Memory B cell (primary cell): ENCODE measurements around the gene PODXL2.

Experiments
- ATAC-seq: fragments of 150-1000 bp; cut with Tn5 transposase; 2 replicates; pipeline ENCODE4 v1.10.0; 2021; ENCODE audit warnings: low read depth, mild to moderate bottlenecking, moderate library complexity
- DNase-seq, 2 donors: peaks; one replicate each; pipeline ENCODE4 v3.0.0; 2022; ENCODE audit warnings: low spot score in 2 of 2
- H3K27ac Mint-ChIP-seq: one replicate; pipeline ENCODE4 v1.8.0; 2022; ENCODE audit warnings: mild to moderate bottlenecking, moderate library complexity, mixed read lengths
- H3K27me3 Mint-ChIP-seq: one replicate; pipeline ENCODE4 v1.8.0; 2022; ENCODE audit warnings: mixed read lengths
- H3K36me3 Mint-ChIP-seq: one replicate; pipeline ENCODE4 v1.8.0; 2022; ENCODE audit warnings: mild to moderate bottlenecking, mixed read lengths
- H3K4me1 Mint-ChIP-seq: one replicate; pipeline ENCODE4 v1.8.0; 2022; ENCODE audit warnings: mixed read lengths
- H3K4me3 Mint-ChIP-seq: one replicate; pipeline ENCODE4 v1.8.0; 2022; ENCODE audit warnings: mild to moderate bottlenecking, moderate library complexity, mixed read lengths
- H3K9me3 Mint-ChIP-seq: one replicate; pipeline ENCODE4 v1.8.0; 2022; ENCODE audit warnings: mixed read lengths

PODXL2 gene

DNA sequence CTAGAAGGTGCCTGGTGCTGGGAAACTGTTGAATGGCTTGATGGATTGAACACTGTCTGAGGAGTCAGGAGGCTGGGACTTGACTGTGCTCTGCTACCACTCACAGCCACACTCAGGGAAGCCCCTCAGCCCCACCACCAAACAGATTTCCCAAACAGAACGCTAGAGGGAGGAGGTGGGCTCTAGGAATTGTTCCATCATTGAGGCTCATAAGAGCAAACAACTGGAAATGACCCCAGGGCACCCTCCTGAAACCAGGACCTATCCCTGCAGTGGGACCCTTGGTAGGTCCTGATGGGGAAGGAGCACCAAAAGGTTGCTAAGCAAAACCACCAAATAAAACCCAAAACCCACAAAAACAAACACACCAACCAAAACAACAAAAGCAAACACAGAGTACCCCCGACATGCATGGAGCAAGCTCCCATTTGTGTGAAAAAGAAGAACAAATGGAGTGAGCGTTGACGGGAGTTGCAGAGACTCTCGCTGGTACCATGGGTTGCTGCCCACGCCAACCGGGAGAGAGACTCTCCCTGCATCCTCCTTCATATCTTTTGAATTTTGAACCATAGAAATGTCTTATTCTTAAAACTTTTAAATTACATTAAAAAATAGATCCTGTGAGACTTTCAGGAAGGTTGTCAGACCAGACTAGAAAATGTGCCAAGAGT lies 89.4 kb downstream of the PODXL2 start:
- Mint-ChIP-seq H3K36me3 (no peaks in the 10 kb centered on the region), H3K9me3 (no peaks in the 10 kb centered on the region), H3K4me1 (no peaks in the 10 kb centered on the region), H3K4me3 (no peak overlapping the region), H3K27ac (no peak overlapping the region), H3K27me3 (no peaks in the 10 kb centered on the region)
- DNase-seq (no peak), ATAC-seq (no peak)

DNA sequence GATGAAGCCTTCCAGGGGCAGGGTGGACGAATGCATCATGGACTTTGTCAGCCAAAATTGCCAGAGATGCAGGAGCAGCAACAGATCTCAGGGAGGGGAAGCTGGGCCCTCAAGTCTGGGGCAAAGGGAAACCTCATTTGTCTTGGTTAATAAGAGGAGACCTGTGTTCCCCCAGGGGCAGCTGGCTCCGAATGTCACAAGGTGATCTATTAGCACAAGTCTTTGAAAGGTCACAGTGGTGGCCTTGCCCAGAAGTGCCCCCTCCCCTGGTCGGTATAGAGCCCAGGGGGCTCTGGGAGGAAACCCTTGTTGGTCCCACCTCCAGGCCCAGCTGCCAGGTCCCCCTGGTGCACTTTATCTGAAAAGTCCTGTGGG lies 89.9 kb downstream of the PODXL2 start:
- ATAC-seq (no peak), DNase-seq (no peak)
- no peaks in the 10 kb centered on the region for H3K4me1 Mint-ChIP-seq
- H3K4me3 Mint-ChIP-seq: no peak overlapping the region
- H3K27ac Mint-ChIP-seq: no peak overlapping the region
- no peaks in the 10 kb centered on the region for H3K36me3 Mint-ChIP-seq
- no peaks in the 10 kb centered on the region for H3K27me3 Mint-ChIP-seq
- H3K9me3 Mint-ChIP-seq: no peaks in the 10 kb centered on the region

DNA sequence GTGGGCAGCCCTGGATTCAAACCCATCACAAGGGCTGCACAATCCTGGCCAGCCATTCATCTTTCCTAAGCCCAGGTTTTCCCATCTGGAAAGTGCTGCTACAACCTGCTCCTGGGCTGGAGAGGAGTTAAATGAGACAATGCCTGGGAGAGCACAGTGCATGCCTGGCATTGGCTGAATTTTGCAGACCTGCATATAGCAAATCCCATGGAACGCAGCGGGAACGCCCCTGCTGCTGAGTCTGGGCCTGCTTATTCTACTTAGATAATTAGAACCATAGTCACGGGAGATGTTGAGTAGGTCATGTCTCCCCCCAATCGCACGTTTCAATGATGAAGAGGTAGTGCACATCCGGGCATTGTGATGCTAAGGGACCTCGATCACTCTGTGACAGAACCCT lies 90.4 kb downstream of the PODXL2 start:
- Mint-ChIP-seq H3K4me3 (no peak overlapping the region), H3K27ac (no peak overlapping the region), H3K9me3 (peaks cover 2% of the 10 kb centered on the region), H3K27me3 (no peaks in the 10 kb centered on the region), H3K36me3 (no peaks in the 10 kb centered on the region), H3K4me1 (no peaks in the 10 kb centered on the region)
- DNase-seq (no peak), ATAC-seq (no peak)

DNA sequence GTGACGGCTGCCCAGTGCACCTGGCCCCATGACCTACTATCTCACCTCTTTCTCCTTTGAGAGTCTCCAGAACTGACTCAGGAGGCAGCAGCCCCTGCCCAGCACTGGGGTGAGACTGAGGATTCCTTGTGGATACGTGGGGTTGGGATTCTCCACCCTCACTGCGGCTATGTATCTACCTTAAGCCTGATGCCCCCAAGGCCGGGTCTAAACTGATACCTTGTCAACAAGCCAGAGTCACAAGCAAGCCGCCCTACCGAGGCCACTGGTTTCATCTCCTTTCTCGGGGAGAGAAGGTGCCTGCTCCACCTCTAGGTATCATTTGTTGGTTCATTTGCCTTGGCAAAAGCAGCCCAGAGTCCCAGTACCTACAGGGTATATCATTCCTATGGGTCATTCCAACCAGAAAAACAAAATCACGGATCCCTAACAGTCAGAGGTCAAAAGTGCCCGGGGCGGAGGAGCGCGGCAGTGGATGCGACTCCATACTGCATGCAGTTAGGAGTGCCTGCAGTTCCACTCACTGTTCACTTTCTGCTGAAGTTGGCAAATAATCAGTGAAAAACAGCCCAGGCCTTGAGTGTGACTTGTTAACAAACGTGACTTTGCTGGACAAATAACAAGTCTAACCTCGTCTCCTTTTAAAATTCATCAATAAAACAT lies 91.3 kb downstream of the PODXL2 start:
- H3K4me1 Mint-ChIP-seq: no peaks in the 10 kb centered on the region
- no peak for DNase-seq

DNA sequence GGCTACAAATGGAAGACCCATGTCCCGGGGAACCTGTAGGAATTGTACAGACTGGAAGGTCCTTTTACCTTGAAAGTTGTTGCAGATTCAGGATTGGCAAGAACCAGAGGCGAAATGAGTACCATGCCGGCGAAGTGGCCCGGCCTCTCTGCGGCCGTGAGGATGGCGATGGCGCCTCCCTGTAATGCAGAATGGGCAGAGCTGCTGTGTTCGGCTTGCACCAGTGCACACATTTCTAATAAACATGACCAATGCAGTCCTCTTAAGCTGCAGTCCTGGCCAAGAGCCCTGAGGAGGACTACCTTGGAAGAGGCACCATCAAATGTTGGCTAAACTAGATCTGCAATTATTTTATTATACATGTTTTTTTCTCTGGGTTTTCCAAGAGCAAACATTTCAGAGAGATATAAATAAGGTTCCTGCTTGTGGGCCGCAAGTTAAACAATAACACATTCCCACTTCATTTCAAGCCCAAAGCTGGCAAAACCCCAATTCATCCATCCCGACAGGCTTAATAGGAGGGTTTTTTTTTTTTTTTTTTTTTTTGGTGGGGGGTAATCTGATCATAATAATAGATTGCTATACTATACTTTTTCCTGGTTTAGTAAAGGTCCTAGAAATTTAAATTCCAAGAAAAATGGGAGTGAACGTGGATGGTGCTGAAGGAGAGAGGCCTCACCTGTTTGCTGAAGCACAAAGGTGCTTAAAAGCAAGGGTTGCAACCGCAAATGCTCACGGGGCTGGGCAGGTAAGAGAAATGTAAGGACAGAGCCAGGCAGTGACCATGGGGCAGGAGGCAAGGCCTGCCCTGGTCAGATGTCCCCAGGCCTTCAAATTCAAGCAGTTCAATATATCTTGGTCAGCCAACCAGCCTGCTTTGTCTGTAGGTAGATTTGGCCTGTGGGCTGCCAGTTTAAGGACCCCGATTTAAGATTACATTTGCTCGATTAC lies 92.3 kb downstream of the PODXL2 start:
- DNase-seq (no peak), ATAC-seq (no peak)
- Mint-ChIP-seq H3K27me3 (no peaks in the 10 kb centered on the region), H3K9me3 (peaks cover 2% of the 10 kb centered on the region), H3K4me1 (peaks cover 4% of the 10 kb centered on the region), H3K4me3 (no peak overlapping the region), H3K27ac (no peak overlapping the region), H3K36me3 (peaks cover 2% of the 10 kb centered on the region)

More for the DNA sequence above, 91.3 kb downstream of the PODXL2 start:
- no peaks in the 10 kb centered on the region for H3K27me3 Mint-ChIP-seq
- H3K9me3 Mint-ChIP-seq: peaks cover 2% of the 10 kb centered on the region
- ATAC-seq: no peak
- H3K4me3 Mint-ChIP-seq: no peak overlapping the region
- H3K36me3 Mint-ChIP-seq: peaks cover 2% of the 10 kb centered on the region
- no peak overlapping the region for H3K27ac Mint-ChIP-seq

DNA sequence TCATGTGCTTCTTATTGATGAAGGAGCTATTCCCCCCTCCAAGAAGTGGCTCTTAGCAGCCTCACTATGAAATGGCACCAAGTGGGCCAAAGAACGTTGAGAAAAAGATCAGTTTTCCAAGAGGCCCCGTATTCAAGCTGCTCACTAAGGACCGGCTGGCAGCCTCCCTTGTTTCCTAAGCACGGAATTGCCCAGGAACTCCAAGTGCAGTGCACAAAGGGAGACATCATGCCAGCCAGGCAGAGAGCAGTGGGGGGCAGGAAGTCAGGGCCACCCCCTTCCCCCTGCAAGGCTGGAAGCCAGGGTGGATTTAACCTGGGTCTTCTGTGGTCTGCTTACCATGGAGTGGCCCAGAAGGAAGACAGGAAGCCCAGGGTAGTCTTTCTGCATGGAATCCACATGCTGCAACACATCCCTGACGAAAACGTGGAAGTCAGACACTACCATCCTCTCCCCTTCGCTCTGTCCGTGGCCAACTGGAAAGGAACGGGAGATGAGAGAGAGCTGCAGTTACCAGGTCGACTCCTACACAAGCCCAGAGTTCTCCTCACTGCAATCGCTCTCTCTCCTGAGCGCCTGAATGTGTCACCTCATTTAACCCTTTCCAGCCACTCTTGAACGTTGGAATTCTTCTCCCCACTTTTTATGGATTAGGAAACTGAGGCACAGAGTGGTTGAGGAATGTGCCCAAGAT lies 93.3 kb downstream of the PODXL2 start:
- Mint-ChIP-seq H3K27me3 (no peaks in the 10 kb centered on the region), H3K27ac (no peak overlapping the region), H3K9me3 (peaks cover 2% of the 10 kb centered on the region), H3K4me3 (no peak overlapping the region), H3K4me1 (peaks cover 4% of the 10 kb centered on the region), H3K36me3 (peaks cover 2% of the 10 kb centered on the region)
- ATAC-seq (no peak), DNase-seq (no peak)
